Endothelial cell (in vitro differentiated cells): ENCODE results near the gene AGBL1. TPM values are rescaled to one million over a fixed set of nuclear protein-coding genes. Genes with fewer than 3 reads are reported as not detected.

Experiments
- DNase-seq: peaks from one replicate; pipeline ENCODE4 v3.0.0; 2021; ENCODE audit warnings: low spot score
- H3K27ac Mint-ChIP-seq: one replicate; pipeline ENCODE4 v1.8.0; 2021; ENCODE audit warnings: mixed read lengths, inconsistent platforms; ENCODE audit not compliant: unreplicated experiment
- H3K27me3 Mint-ChIP-seq: one replicate; pipeline ENCODE4 v1.8.0; 2021; ENCODE audit warnings: mild to moderate bottlenecking, moderate library complexity, mixed read lengths, inconsistent platforms; ENCODE audit not compliant: unreplicated experiment
- H3K36me3 Mint-ChIP-seq: one replicate; pipeline ENCODE4 v1.8.0; 2021; ENCODE audit warnings: mild to moderate bottlenecking, low read depth, mixed read lengths, inconsistent platforms; ENCODE audit not compliant: unreplicated experiment
- H3K4me1 Mint-ChIP-seq: one replicate; pipeline ENCODE4 v1.8.0; 2021; ENCODE audit warnings: mild to moderate bottlenecking, mixed read lengths, inconsistent platforms; ENCODE audit not compliant: unreplicated experiment
- H3K4me3 Mint-ChIP-seq: one replicate; pipeline ENCODE4 v1.8.0; 2021; ENCODE audit warnings: mild to moderate bottlenecking, mixed read lengths, inconsistent platforms; ENCODE audit not compliant: unreplicated experiment
- H3K9me3 Mint-ChIP-seq: one replicate; pipeline ENCODE4 v1.8.0; 2021; ENCODE audit warnings: mixed read lengths, inconsistent platforms; ENCODE audit not compliant: unreplicated experiment
- total RNA-seq: library from RNA; stranded (reverse); fragmentation: NEBNext Ultra II Directional; extraction: Animal tissue kit (Norgen Biotek cat#: 25700); gene quantifications from one replicate; pipeline ENCODE4 v1.2.1, GENCODE V29; 2021; ENCODE audit not compliant: unreplicated experiment
- TF ChIP-seq, protein P1 (sequence below): fragments of 200-600 bp; sonication (generic); IDR thresholded peaks from one replicate; pipeline ENCODE4 v1.5.0; 2021; ENCODE audit warnings: antibody characterized with exemption; ENCODE audit not compliant: unreplicated experiment

Gene AGBL1
- total RNA-seq, 1 donor from 2014 or later, result 0.03 TPM

DNA sequence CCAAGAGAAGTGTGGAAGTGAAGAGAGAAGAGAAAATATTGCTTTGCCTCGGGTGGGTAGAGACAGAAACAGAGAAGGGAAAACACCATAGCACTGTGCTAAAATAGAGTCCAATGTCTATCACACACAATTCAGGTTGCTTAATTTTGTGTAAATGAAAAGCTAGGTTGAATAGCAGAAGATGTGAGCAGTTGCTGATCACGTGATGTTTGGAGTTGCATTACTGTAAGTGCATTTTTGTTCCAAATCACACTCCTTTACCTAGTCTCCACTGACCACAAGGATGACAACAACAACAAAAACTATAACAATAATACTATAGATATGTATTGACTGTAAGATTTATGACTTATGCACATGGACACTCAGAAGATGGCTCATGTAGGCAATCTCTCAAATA is 683.2 kb downstream of the AGBL1 start:
- no peak overlapping the region for H3K27ac Mint-ChIP-seq
- no peaks in the 10 kb centered on the region for H3K9me3 Mint-ChIP-seq
- TF ChIP-seq, protein P1, sequence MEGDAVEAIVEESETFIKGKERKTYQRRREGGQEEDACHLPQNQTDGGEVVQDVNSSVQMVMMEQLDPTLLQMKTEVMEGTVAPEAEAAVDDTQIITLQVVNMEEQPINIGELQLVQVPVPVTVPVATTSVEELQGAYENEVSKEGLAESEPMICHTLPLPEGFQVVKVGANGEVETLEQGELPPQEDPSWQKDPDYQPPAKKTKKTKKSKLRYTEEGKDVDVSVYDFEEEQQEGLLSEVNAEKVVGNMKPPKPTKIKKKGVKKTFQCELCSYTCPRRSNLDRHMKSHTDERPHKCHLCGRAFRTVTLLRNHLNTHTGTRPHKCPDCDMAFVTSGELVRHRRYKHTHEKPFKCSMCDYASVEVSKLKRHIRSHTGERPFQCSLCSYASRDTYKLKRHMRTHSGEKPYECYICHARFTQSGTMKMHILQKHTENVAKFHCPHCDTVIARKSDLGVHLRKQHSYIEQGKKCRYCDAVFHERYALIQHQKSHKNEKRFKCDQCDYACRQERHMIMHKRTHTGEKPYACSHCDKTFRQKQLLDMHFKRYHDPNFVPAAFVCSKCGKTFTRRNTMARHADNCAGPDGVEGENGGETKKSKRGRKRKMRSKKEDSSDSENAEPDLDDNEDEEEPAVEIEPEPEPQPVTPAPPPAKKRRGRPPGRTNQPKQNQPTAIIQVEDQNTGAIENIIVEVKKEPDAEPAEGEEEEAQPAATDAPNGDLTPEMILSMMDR, result no peak
- H3K4me1 Mint-ChIP-seq, result no peaks in the 10 kb centered on the region
- no peaks in the 10 kb centered on the region for H3K27me3 Mint-ChIP-seq
- H3K4me3 Mint-ChIP-seq, result no peak overlapping the region
- DNase-seq, result no peak
- no peaks in the 10 kb centered on the region for H3K36me3 Mint-ChIP-seq

DNA sequence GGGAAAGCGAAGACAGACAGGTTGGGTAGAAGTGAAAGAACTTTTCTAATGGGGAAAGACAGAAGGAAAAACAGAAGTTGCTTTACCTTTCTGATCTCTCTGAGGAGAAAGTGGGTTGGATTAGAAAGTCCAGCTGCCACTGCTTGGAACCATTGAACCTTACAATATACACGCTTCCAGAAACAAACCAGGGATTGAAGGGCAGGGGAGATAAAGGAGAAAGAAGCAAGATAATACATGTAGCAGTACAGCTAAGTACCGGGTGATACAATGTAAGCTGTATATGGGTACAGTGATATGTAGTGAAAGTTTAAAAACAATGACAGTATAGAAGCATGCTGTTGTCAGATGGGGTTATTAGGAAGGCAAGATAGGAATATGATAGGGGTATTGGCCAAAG is 684.4 kb downstream of the AGBL1 start:
- Mint-ChIP-seq H3K27ac (no peak overlapping the region), H3K36me3 (no peaks in the 10 kb centered on the region), H3K27me3 (no peaks in the 10 kb centered on the region), H3K4me1 (no peaks in the 10 kb centered on the region), H3K9me3 (no peaks in the 10 kb centered on the region), H3K4me3 (no peak overlapping the region)
- no peak for DNase-seq
- TF ChIP-seq, protein P1, result no peak

DNA sequence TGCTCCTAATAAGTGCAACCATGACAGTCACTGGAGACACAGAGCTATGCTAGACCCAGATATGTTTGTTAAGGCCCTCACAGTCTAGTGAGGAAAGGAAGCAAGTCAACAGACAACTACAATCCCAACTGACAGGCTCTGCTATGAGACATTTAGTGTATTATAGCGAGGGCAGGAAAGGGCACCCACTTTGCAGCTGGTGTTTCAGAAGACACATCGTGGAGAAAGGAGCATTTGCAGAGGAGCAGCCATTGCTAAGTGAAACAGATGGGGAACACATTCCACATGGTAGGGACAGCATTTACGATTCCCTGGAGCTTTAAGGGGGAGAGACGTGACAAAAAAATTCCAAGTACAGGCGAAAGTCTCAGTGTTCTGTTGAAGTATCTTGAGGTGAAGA is 685.6 kb downstream of the AGBL1 start:
- H3K9me3 Mint-ChIP-seq, result no peaks in the 10 kb centered on the region
- no peak overlapping the region for H3K27ac Mint-ChIP-seq
- no peak for DNase-seq
- H3K4me1 Mint-ChIP-seq, result no peaks in the 10 kb centered on the region
- no peaks in the 10 kb centered on the region for H3K27me3 Mint-ChIP-seq
- TF ChIP-seq, protein P1, result no peak
- no peaks in the 10 kb centered on the region for H3K36me3 Mint-ChIP-seq
- H3K4me3 Mint-ChIP-seq, result no peak overlapping the region

DNA sequence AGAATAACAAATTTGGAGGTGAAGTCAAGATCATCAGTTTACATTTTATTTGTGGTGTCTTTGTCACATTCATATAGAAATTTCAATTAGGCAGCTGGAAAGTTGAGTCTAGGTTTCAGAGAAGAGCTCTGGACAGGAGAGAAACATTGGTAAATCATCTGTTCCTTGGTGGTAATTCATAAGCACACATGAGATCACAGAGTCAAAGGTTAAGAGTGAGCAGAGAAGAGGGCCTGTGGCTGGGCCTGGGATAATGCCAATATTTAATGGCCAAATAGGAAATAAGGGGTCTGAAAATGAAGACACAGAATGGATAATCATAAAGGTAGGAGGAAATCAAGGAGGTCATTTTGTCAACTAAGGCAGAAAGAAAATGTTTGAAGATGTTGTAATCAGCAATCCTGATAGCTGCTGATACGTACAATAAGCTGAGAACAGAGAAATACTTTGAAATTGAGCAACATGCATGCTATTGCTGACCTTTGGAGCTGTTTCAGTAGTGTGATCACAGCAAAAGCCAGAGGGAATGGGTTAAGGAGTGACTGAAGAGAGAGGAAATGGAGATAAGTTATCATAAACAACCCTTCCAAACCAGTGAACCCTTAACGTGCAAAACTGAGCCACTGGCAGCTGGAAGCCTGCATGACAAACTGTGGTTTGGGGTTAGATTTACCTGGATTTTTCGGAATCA is 692.8 kb downstream of the AGBL1 start:
- H3K9me3 Mint-ChIP-seq, result no peaks in the 10 kb centered on the region
- no peaks in the 10 kb centered on the region for H3K27me3 Mint-ChIP-seq
- no peak for DNase-seq
- TF ChIP-seq, protein P1, result no peak
- H3K36me3 Mint-ChIP-seq, result no peaks in the 10 kb centered on the region
- H3K4me1 Mint-ChIP-seq, result no peaks in the 10 kb centered on the region
- H3K27ac Mint-ChIP-seq, result no peak overlapping the region
- H3K4me3 Mint-ChIP-seq, result no peak overlapping the region

DNA sequence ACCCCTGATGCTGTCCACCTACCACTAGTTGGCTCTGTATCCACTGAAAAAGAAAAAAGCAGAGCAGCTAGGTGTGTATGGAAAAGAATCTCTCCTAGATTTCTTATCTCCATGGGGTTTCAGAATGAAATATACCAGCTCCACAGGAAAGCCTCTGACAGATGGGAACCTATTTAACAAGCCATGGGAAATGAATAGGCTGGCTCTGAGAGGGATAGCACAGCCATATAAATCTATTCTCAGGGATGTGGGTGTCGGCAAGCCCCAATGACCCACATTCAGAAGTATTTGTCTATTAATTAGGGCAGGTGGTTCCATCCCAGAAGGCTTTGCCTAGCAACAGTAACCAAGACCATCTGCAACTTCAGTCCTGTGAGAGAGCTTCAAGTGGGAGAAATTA is 694.1 kb downstream of the AGBL1 start:
- Mint-ChIP-seq H3K36me3 (no peaks in the 10 kb centered on the region), H3K27ac (no peak overlapping the region), H3K4me3 (no peak overlapping the region), H3K9me3 (no peaks in the 10 kb centered on the region), H3K27me3 (no peaks in the 10 kb centered on the region), H3K4me1 (no peaks in the 10 kb centered on the region)
- no peak for DNase-seq
- TF ChIP-seq, protein P1, result no peak
